Mesenteric fat pad (tissue), 1 donor: ENCODE data around the gene ICOS. TPM values are rescaled to one million over a fixed set of nuclear protein-coding genes. Genes with fewer than 3 reads are reported as not detected.

Source experiments
- DNase-seq: peaks from one replicate; pipeline ENCODE4 v3.0.0-alpha.2; 2020; ENCODE audit warnings: low spot score
- total RNA-seq: library from RNA; stranded (reverse); fragmentation: NEBNext Ultra II Directional; extraction: Animal tissue kit (Norgen Biotek cat#: 25700); gene quantifications from one replicate; pipeline ENCODE4 v1.2.1, GENCODE V29; 2021
- donor health status: DM: yes; HTN: yes; CAD: no.

ICOS gene
- total RNA-seq, 1 donor from 2014 or later = 0.22 TPM

DNA sequence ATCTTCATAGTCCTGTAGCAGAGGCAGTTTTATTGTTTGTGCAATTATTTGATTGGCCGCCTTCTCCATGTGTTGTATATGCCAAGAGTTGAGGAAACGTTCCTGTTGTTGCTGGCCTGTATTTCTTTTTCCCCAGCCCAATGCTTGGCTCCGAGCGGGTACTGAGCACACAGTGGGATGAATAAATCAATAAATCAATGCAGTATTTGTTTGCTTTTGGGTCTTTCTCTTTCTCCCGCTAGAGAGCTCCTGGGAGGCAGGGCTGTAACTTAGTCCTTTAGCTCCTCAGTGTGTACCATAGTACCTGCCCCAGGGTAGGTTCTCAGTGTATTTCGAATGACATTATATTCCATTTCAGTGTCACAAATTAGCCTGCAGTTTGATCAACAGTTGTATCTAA is 71.8 kb downstream of the ICOS start:
- no peak for DNase-seq

DNA sequence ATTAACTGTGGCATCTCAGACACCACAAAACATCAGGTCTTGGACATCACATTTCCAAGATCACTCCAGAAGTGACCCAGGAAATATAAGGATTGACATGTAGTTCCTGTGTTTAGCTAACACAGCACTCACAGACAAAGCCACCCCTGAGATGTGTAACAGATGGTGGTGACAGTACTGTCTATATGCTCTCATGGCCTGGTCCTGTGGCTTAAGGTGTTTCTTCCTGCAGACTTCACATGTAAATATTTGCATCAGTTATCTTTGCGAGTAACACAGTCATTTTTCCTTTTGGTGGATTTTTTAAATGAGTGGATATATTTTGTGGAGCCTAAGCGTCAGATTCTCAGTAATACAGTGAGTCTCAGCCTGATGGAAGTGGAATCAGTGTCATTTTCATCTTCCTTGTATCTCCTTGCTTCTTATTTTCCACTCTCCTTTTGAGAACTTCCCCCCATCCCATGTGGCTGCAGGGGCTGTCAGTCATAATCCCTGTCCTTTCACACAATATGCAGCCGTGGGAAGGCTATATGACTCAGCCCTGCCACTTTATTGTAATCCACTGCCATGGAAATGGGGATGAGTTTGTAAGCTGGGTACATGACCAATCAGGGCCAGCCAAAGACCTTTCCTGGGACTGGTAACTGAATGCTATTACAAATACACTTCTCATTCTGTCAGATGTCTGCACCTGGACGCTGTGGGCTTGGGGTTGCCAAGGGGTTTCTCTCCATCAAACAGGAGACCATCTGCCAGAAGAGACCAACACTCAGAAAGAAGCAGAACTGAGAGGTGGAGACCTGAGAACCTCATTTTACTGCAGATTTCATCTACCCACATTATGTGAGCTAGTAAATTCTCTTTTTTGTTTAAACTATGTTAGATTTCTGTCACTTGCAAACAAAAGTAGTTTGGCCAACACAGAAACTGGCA is 74.3 kb downstream of the ICOS start:
- no peak for DNase-seq

Other genes with a start within 250 kb of the ICOS start
- 15.7 TPM for gene CD28, start 230.1 kb upstream of the ICOS start, total RNA-seq
- gene CTLA4, start 69.0 kb upstream of the ICOS start, total RNA-seq = 0.64 TPM